HG03575 (cell line): ENCODE results near the gene THOP1.

Experiments
- ATAC-seq: cut with Tn5 transposase; IDR thresholded peaks from one replicate; pipeline ENCODE4 v1.9.1; 2021; ENCODE audit not compliant: unreplicated experiment, insufficient number of reproducible peaks, low FRiP score; ENCODE audit errors: extremely low read depth

THOP1 gene

DNA sequence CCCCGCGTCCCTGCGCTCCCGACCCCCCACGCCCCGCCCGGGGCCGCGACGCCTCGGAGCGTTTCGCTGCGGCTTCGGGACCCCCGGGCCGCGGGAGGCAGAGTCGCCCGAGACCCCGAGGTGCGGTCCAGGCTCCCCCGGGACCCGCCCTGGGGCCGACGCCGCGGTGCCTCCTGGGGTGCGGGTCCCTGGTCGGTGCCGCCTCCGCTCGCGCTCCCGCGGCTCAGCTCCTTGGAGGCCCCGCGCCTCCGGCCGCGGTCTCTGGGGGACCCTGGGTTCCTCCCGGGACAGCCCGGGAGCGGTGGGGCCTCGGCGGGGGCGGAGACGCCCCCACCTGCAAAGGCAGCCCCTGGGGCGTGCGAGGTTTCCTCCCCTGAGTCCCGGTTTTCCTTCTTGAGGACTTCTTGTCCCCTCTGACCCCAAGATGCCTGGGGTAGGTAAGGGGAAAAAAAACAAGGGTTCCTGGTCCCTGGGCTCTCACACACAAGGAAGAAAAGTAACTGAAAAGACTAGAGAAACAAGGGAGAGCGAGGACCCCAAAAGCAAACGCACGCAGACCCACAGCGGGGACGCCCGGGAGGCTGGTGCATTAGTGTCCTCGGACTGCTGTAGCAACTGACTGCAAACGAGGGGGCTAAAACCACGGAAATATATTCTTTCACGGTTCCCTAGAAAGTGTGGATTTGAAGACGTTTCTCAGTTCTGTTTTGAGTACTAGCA, 56.7 kb downstream of the THOP1 start:
- no peak for ATAC-seq

DNA sequence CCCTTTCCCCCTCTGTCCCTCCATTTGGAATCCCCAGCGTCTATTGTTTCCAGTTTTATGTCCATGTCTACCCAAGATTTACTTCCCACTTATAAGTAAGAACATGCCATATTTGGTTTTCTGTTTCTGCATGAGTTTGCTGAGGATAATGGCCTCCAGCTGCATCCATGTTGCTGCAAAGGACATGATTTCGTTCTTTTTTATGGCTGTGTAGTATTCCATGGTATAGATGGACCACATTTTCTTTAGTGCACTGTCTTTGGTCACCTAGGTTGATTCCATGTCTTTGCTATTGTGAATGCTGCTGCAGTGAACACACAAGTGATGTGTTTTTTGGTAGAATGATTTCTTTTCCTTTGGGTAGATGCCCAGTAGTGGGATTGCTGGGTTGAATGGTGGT, 59.8 kb downstream of the THOP1 start:
- no peak for ATAC-seq

GRCh38 chr19:2846180-2846894, 61.0 kb downstream of the THOP1 start:
- no peak for ATAC-seq

DNA sequence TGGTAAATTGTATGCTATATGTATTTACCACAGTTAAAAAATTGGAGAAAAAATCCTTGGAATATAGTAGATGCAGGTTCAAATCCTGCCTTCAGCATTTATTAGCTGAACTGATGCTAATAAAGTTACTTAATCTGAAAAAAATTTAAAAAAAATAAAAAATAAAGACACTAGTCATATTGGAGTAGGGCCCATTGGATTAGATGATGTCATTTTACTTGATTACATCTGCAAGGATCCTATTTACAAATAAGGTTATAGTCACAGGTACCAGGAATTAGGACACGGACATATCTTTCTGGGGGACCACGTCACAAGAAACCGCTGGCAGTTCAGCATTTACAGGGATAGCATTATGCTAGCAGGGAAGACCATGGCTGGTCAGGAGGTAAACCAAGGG, 62.2 kb downstream of the THOP1 start:
- ATAC-seq: no peak

DNA sequence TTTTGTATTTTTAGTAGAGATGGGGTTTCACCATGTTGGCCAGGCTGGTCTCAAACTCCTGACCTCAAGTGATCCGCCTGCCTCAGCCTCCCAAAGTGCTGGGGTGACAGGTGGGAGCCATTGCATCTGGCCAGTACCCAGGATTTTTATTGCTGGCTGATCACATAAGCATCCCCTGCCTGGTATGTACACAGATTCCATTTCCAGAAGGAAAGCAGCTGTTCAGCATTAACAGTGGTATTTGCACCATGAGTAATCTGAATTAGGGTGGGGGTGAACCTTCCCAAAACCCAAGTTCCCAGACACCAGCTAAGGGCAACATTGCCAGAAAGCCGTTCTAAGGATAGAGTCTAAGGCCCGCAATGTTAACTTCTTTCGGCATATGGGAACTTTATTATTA, 63.3 kb downstream of the THOP1 start:
- ATAC-seq: no peak

GRCh38 chr19:2850256-2850925, 65.1 kb downstream of the THOP1 start:
- ATAC-seq: no peak

- no peak for ATAC-seq
Measured at GRCh38 chr19:2852598-2852997, 67.3 kb downstream of the THOP1 start.

- no peak for ATAC-seq
Measured at GRCh38 chr19:2853015-2853606, 67.8 kb downstream of the THOP1 start.

DNA sequence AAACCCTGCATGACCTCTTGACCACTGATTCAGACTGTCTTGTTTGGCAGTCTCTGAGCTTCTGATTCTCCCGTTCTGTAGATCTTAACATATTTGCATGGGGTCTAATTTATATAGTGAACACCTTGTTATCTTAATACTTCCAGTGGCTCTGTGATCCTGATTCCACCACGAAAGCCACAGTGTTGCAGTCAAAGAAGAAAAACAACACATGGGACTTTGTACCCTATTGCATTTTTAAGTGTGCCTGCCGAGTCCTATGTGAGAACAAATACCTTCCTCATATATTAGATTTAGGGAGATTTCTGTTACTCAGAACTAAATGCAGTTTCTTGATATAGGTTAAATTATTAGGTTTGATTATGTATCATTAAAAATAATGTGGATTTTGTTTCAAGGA, 69.5 kb downstream of the THOP1 start:
- ATAC-seq: no peak

DNA sequence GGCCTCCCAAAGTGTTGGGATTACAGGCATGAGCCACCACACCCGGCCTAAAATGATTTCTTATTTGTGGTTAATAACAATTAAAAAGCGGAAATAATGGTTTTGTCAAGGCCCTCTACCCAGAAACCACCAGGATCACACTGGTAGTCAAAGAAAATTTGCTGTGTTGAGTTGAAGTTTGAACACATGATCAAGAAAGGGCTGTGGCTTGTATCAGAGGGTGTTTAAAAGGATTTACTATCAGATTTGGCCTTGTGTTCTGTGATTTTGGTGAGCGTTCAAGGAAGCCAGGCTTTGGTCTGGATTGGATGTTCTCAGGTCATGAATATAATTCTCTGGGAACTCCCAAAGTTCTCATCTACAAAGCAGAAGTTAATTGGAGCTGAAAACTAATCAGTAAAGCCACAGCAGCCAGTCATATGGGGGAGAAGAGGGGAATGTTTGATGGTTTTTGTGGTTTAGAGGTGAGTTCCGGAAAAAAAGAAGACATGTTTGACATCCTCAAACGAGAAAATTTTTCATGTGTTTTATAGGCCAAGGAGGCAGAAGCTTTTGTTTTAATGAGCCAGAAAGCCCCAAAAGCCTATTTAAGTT, 71.3 kb downstream of the THOP1 start:
- no peak for ATAC-seq

- no peak for ATAC-seq
Measured at GRCh38 chr19:2858864-2859263, 73.6 kb downstream of the THOP1 start.

DNA sequence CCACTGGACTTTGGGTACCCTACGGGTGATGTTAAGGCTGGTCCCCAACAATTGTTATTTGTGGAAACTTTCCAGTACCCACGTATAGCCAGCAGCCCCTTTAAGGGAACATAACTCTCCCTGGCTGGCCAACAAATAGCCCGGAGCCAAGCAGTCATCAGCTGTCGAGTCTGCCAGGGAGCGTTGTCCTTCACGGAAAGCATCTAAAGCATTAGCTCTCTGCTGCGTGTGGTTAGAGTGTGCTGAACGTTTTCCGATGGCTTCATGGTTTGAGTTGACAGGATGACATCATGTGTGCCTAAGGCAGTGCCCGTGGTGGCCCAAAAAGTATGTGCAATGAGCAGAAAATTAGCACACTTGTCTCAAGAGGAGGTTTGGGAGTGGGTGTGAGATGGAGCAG, 78.5 kb downstream of the THOP1 start:
- ATAC-seq: no peak
